ENCODE data around the gene TPST1.

DNA sequence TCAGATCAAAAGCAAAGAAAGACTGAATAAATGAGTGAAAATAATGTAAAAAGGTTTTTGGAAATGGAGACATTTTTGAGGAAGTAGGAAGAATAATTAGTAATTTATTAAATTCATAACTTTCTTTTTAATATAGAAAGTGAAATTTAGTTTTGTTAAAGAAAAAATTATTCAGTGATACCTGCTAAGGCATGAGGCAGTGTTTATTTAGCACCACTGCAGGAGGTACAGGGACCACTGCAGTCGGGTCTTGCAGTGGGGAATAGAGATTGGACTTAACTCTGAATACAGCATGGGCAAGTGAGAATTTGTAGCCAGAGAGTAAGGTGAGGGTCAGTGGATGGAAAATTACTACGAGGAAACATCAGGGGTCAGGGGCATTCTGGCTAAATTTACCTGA is 39.9 kb downstream of the TPST1 start:
- TF ChIP-seq POLR2AphosphoS5 (IDR thresholded peaks at IDR 0.05; ENCODE audit: low read depth, low read length) (no peak), FOSL1 (IDR thresholded peaks at IDR 0.05; ENCODE audit: insufficient read depth, low read depth, low read length) (no peak), EP300 (IDR thresholded peaks at IDR 0.05; ENCODE audit: borderline replicate concordance in 1 of 2, low read depth in 2 of 2, low read length in 2 of 2) (no peak), BRCA1 (IDR thresholded peaks at IDR 0.05; ENCODE audit: low read depth, low read length) (no peak), POLR2A (IDR thresholded peaks at IDR 0.05; ENCODE audit: control extremely low read depth in 1 of 2, low read depth in 2 of 2, low read length in 2 of 2) (no peak)
- TF ChIP-seq, protein P1, sequence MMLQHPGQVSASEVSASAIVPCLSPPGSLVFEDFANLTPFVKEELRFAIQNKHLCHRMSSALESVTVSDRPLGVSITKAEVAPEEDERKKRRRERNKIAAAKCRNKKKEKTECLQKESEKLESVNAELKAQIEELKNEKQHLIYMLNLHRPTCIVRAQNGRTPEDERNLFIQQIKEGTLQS (IDR thresholded peaks at IDR 0.05; ENCODE audit: insufficient read depth, low read depth, low read length): no peak

Data from H1 (cell line).